Kidney (tissue), 14 donors: ENCODE data around the gene GPC6. TPM values are rescaled to one million over a fixed set of nuclear protein-coding genes. Genes with fewer than 3 reads are reported as not detected.

Source experiments
- DNase-seq, 5 donors: peaks; one replicate each; pipeline ENCODE4 v3.0.0-alpha.2; 2013 to 2020
- FAIRE-seq: peaks from 2 replicates; lab custom pipeline; 2012; peaks lifted over from hg19 to GRCh38; lab: Jason Lieb, UNC
- H3K27ac ChIP-seq, 2 donors: one replicate each; pipeline ENCODE4 v1.7.0; 2013; ENCODE audit warnings: low read depth in 2 of 2, low read length in 2 of 2, inconsistent platforms in 1 of 2
- H3K27me3 ChIP-seq: one replicate; pipeline ENCODE4 v1.7.1; 2013; ENCODE audit warnings: low read length, inconsistent platforms; ENCODE audit not compliant: control insufficient read depth, insufficient read depth
- H3K36me3 ChIP-seq, 3 donors: one replicate each; pipeline versions ENCODE4 v1.7.0 to v1.7.1; 2013; ENCODE audit warnings: low read length in 3 of 3, control low read depth in 1 of 3, inconsistent platforms in 1 of 3; ENCODE audit not compliant: insufficient read depth in 3 of 3, control insufficient read depth in 2 of 3
- H3K4me1 ChIP-seq, 3 donors: one replicate each; pipeline versions ENCODE4 v1.7.0 to v1.7.1; 2013; ENCODE audit warnings: low read length in 3 of 3, inconsistent platforms in 1 of 3, low read depth in 1 of 3; ENCODE audit not compliant: control insufficient read depth in 2 of 3, insufficient read depth in 2 of 3
- H3K4me3 ChIP-seq, 3 donors: one replicate each; pipeline versions ENCODE4 v1.7.0 to v1.8.1; 2013; ENCODE audit warnings: low read length in 3 of 3, control low read depth in 1 of 3, inconsistent platforms in 1 of 3
- H3K9ac ChIP-seq, 3 donors: one replicate each; pipeline versions ENCODE4 v1.7.0 to v1.7.1; 2013; ENCODE audit warnings: low read length in 3 of 3, control low read depth in 1 of 3, inconsistent platforms in 1 of 3
- H3K9me3 ChIP-seq, 3 donors: one replicate each; pipeline versions ENCODE4 v1.7.0 to v1.7.1; 2013; ENCODE audit warnings: low read length in 3 of 3, control low read depth in 1 of 3, inconsistent platforms in 1 of 3; ENCODE audit not compliant: control insufficient read depth in 2 of 3, insufficient read depth in 1 of 3
- intact Hi-C: fragments of 100-400 bp; cut with DNase I; formaldehyde crosslinking; loops from one replicate; pipeline ENCODE4 v1.11.1; 2022
- polyA plus RNA-seq: library from polyadenylated mRNA; stranded (reverse); fragments of 350-450 nt; fragmentation: Illumina TruSeq; extraction: RNeasy Lipid Tissue Mini Kit (QIAGEN cat#74804); gene quantifications from one replicate; pipeline ENCODE4 v1.2.3, GENCODE V29; 2014; ENCODE audit warnings: low read depth, low replicate concordance; ENCODE audit not compliant: insufficient read depth
- total RNA-seq: library from RNA; stranded (reverse); fragmentation: NEBNext Ultra II Directional; extraction: Animal tissue kit (Norgen Biotek cat#: 25700); gene quantifications from one replicate; pipeline ENCODE4 v1.2.1, GENCODE V29; 2021
- TF ChIP-seq, protein P1 (sequence below): IDR thresholded peaks from 3 replicates; pipeline ENCODE4 v1.5.1; 2012; ENCODE audit warnings: mild to moderate bottlenecking, moderate library complexity, borderline replicate concordance; ENCODE audit not compliant: insufficient read depth; ENCODE audit errors: extremely low read depth
- donor health status: control.
- donor health status: control.
- donor health status: control.
- donor health status: control.
- donor health status: control.
- donor health status: DM: yes; HTN: yes; CAD: no.
- donor health status: Normal renal cell carcinoma (clear cell type).

The GPC6 gene
- total and polyA plus RNA-seq, 2 donors from 2014 or later, result 6.2 to 15.5 TPM

DNA sequence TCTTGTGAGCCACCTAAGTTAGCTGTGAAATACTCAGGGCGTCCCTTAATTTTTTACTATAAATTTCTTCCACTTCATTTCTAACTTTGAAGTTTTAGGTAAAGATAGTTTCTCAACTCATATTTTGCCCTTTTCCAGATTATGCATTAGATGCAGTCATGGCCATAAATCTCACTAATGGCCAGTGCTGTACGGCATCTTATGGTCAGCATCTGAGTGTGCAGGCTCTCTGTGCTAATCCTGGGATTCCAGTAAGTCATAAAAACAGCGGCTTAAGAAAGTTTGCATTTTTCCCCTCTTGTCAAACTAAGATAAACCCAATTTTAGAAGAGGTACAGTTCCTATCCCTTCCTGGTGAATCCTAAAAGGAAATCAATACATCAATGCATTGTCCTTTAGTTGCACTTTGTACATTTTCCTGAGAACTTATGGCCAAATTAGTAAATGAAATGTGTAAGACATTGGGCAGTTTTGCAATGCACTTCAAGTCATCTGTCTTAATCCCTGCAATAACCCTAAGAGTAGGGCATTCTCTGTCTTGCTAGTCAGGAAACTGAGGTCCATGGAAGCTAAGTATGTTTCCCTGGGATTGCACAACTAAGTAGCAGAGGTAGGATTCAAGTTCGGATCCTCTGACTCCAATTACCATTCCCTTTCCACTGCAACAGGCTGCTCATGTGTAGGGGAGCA is 1106.7 kb downstream of the GPC6 start:
- TF ChIP-seq, protein P1, sequence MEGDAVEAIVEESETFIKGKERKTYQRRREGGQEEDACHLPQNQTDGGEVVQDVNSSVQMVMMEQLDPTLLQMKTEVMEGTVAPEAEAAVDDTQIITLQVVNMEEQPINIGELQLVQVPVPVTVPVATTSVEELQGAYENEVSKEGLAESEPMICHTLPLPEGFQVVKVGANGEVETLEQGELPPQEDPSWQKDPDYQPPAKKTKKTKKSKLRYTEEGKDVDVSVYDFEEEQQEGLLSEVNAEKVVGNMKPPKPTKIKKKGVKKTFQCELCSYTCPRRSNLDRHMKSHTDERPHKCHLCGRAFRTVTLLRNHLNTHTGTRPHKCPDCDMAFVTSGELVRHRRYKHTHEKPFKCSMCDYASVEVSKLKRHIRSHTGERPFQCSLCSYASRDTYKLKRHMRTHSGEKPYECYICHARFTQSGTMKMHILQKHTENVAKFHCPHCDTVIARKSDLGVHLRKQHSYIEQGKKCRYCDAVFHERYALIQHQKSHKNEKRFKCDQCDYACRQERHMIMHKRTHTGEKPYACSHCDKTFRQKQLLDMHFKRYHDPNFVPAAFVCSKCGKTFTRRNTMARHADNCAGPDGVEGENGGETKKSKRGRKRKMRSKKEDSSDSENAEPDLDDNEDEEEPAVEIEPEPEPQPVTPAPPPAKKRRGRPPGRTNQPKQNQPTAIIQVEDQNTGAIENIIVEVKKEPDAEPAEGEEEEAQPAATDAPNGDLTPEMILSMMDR, result no peak
- peaks cover 0 to 6% (median 0%) of the 10 kb centered on the region in 3 donors for H3K4me1 ChIP-seq
- no peak overlapping the region for H3K9ac ChIP-seq
- H3K9me3 ChIP-seq, result no peaks in the 10 kb centered on the region
- H3K4me3 ChIP-seq, result no peak overlapping the region
- no peak overlapping the region for H3K27ac ChIP-seq
- no peaks in the 10 kb centered on the region for H3K27me3 ChIP-seq
- DNase-seq (no peak), FAIRE-seq (no peak)
- no peaks in the 10 kb centered on the region for H3K36me3 ChIP-seq
- intact Hi-C loops, result no loop called here

DNA sequence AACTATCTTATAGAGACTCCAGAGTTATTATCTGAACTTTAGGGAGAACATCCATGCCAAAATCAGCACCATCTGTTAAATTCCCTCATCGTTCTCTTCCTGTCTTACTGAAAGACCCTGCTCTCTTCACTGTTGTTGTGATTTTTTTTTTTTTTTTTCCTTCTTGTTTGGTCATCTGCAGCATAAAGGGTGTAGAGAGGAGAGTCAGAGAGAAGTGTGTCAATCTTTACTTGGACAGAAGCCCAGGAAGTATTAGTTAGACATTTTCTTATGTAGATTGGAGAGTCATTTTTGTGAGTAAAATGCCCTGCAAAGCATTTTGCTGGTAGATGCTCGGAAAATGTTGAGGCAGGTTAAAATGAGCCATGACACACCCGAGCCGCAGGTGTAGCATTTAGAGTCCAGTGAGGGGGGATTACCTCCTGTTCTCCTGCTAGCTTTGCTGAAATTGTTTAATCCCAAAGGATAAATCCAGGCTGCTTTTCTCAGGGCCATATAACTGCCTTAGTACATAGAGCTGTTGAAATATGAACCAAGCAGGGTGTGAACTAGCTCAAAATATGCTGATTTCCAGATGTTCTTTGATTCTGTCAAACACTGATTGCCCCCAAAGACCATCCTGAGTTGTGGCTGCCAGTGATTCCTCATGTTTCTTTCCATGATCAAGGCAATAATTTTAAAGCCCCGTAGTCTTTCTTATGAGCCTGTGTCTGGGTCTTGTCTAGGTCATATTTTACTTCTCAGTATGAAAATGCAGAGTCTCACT is 1109.3 kb downstream of the GPC6 start:
- intact Hi-C loops, result no loop called here
- DNase-seq, result no peak
- TF ChIP-seq, protein P1, result no peak
- FAIRE-seq, result no peak
- H3K4me1 ChIP-seq, result no peaks in the 10 kb centered on the region
- no peaks in the 10 kb centered on the region for H3K27me3 ChIP-seq
- no peaks in the 10 kb centered on the region for H3K36me3 ChIP-seq
- H3K9me3 ChIP-seq, result no peaks in the 10 kb centered on the region
- H3K4me3 ChIP-seq, result no peak overlapping the region
- no peak overlapping the region for H3K9ac ChIP-seq
- no peak overlapping the region for H3K27ac ChIP-seq

DNA sequence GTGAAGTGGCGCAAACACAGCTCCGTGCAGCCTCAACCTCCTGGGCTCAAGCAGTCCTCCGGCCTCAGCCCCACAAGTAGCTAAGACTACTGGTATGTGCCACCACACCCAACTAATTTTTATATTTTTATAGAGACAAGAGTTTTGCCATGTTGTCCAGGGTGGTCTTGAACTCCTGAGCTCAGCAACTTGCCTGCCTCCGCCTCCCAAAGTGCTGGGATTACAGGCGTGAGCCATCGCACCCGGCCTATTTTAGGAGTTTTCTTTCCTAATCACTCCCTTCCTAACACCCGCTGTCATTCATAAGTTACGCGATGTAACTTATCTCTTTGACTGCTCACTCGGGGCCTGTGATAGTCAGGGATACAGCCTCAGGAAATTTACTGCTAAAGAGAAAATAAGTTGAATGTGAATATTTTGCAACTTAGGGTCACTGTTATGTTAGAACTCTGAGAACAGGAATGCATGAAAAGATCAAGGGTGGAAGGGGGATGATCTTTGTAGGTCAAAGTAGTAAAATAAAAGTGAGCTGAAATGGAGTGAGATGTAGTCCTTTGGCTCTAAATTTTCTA is 1112.6 kb downstream of the GPC6 start:
- no peaks in the 10 kb centered on the region for H3K27me3 ChIP-seq
- no peak overlapping the region for H3K27ac ChIP-seq
- intact Hi-C loops, result no loop called here
- TF ChIP-seq, protein P1, result no peak
- H3K4me1 ChIP-seq, result no peaks in the 10 kb centered on the region
- DNase-seq, result peak in 2 of 5 donors; percentile 51 to 65
- H3K4me3 ChIP-seq, result no peak overlapping the region
- H3K9me3 ChIP-seq, result no peaks in the 10 kb centered on the region
- FAIRE-seq, result no peak
- H3K9ac ChIP-seq, result no peak overlapping the region
- no peaks in the 10 kb centered on the region for H3K36me3 ChIP-seq
